Liver (tissue), 3 donors: ENCODE data around the gene TSSK2.

Experiments
- CTCF ChIP-seq: fragments of 150-350 bp; IDR thresholded peaks from 2 replicates; pipeline ENCODE4 v1.5.1; 2017; ENCODE audit warnings: improper control_type of control experiment, low read depth, low read length; ENCODE audit not compliant: missing input control
- EGR1 ChIP-seq, 2 donors: IDR thresholded peaks; 2 replicates each; pipeline ENCODE4 v1.6.1; 2016 to 2018; ENCODE audit warnings: antibody characterized with exemption in 2 of 2, low read depth in 2 of 2
- JUND ChIP-seq, 2 donors: IDR thresholded peaks; 2 replicates each; pipeline ENCODE4 v1.6.1; 2016; ENCODE audit warnings: antibody characterized with exemption in 2 of 2
- MAX ChIP-seq: IDR thresholded peaks from 2 replicates; pipeline ENCODE4 v1.6.1; 2016; ENCODE audit warnings: antibody characterized with exemption
- NR2F2 ChIP-seq: IDR thresholded peaks from 2 replicates; pipeline ENCODE4 v1.6.1; 2016; ENCODE audit warnings: antibody characterized with exemption
- RAD21 ChIP-seq, 2 donors: IDR thresholded peaks; 2 replicates each; pipeline ENCODE4 v1.6.1; 2016; ENCODE audit warnings: antibody characterized with exemption in 2 of 2, mild to moderate bottlenecking in 2 of 2
- REST ChIP-seq: IDR thresholded peaks from 2 replicates; pipeline ENCODE4 v1.6.1; 2016; ENCODE audit warnings: antibody characterized with exemption, mild to moderate bottlenecking
- RXRA ChIP-seq, 2 donors: IDR thresholded peaks; 2 replicates each; pipeline ENCODE4 v1.6.1; 2017 to 2018; ENCODE audit warnings: antibody characterized with exemption in 2 of 2, mild to moderate bottlenecking in 1 of 2
- SP1 ChIP-seq: IDR thresholded peaks from 2 replicates; pipeline ENCODE4 v1.6.1; 2018; ENCODE audit warnings: antibody characterized with exemption, mild to moderate bottlenecking
- TAF1 ChIP-seq: conservative IDR thresholded peaks from 2 replicates; pipeline ENCODE4 v1.6.1; 2016; ENCODE audit warnings: antibody characterized with exemption, mild to moderate bottlenecking
- YY1 ChIP-seq: IDR thresholded peaks from 2 replicates; pipeline ENCODE4 v1.6.1; 2016; ENCODE audit warnings: antibody characterized with exemption, mild to moderate bottlenecking
- TF ChIP-seq, protein P1 (sequence below): IDR thresholded peaks from 2 replicates; pipeline ENCODE4 v1.6.1; 2016; ENCODE audit warnings: antibody characterized with exemption
- donor health status: healthy.
- donor health status: healthy.

GRCh38 chr22:19128009-19128401 lies 3.1 kb upstream of the TSSK2 start:
- TF ChIP-seq EGR1 (IDR thresholded peaks at IDR 0.05; ENCODE audit: low read depth in 2 of 2) (no peak), CTCF (no peak), RAD21 (IDR thresholded peaks at IDR 0.05) (no peak), RXRA (IDR thresholded peaks at IDR 0.05) (no peak), JUND (IDR thresholded peaks at IDR 0.05) (no peak), REST (no peak), TAF1 (no peak), NR2F2 (no peak), SP1 (no peak), MAX (no peak), YY1 (no peak)
- TF ChIP-seq, protein P1, sequence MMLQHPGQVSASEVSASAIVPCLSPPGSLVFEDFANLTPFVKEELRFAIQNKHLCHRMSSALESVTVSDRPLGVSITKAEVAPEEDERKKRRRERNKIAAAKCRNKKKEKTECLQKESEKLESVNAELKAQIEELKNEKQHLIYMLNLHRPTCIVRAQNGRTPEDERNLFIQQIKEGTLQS: no peak
